ENCODE measurements around the gene OLFM1.

Gene OLFM1

GRCh38 chr9:135103001-135103446 lies 15.6 kb downstream of the OLFM1 start:
- Histone ChIP-seq H3K9ac (no peak overlapping the region), H3K36me3 (ENCODE audit: insufficient read depth) (no peaks in the 10 kb centered on the region), H3K4me3 (IDR thresholded peaks at IDR 0.05; ENCODE audit: insufficient read depth, low read depth, low read length) (no peak overlapping the region), H4K20me1 (ENCODE audit: insufficient read depth) (no peaks in the 10 kb centered on the region), H2AFZ (ENCODE audit: low read depth) (no peak overlapping the region), H3K79me2 (ENCODE audit: insufficient read depth, low read depth) (no peaks in the 10 kb centered on the region), H3K4me1 (ENCODE audit: low read depth, poor library complexity, severe bottlenecking) (no peaks in the 10 kb centered on the region), H3K27me3 (ENCODE audit: insufficient read depth, low read depth) (peaks cover 25% of the 10 kb centered on the region; the same call in 1 of the 2 replicates), H3K27ac (no peak overlapping the region), H3K4me2 (no peak overlapping the region)
- no peak for TF ChIP-seq CTCF (conservative IDR thresholded peaks at IDR 0.05; ENCODE audit: low read depth, low read length)

DNA sequence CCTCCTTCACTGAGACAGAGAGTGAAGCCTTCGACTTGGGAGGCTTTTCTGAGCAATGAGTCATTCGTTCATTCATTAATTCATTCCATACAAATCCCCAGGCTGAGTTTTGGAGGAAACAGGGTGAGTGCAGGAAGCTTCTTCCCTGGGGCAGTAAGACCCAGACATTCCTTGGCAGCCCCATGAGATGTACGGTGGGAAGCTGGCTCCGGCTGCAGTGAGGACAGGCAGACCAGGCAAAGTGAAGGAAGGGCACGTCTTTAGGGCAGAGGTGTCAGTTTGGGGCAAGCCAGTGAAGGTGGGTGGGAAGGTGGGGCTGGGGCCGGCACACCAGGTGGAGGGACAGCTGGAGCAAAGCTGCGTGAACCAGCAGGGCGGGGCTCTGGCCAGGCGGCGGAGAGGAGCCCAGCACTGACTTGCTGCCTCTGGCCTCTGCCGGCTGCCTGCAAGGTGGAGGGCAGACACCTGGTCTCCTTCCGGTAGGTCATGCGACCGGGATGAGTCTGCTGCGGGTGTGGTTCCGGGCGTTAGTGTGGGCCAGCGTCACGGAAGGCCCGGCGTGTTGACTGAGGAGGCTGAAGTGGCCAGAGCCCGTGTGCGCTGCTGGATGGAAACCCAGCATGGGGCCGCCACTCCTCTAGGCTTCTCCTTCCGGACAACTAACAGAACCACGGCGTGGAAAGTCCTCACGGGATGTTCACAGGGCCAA lies 16.6 kb downstream of the OLFM1 start:
- TF ChIP-seq CTCF (conservative IDR thresholded peaks at IDR 0.05; ENCODE audit: low read depth, low read length), result no peak
- no peaks in the 10 kb centered on the region for H3K79me2 ChIP-seq (ENCODE audit: insufficient read depth, low read depth)
- H2AFZ ChIP-seq (ENCODE audit: low read depth), result no peak overlapping the region
- H3K4me1 ChIP-seq (ENCODE audit: low read depth, poor library complexity, severe bottlenecking), result no peaks in the 10 kb centered on the region
- H3K36me3 ChIP-seq (ENCODE audit: insufficient read depth), result no peaks in the 10 kb centered on the region
- no peak overlapping the region for H3K27ac ChIP-seq
- H3K9ac ChIP-seq, result no peak overlapping the region
- no peak overlapping the region for H3K4me3 ChIP-seq (IDR thresholded peaks at IDR 0.05; ENCODE audit: insufficient read depth, low read depth, low read length)
- no peak overlapping the region for H3K4me2 ChIP-seq
- H4K20me1 ChIP-seq (ENCODE audit: insufficient read depth), result no peaks in the 10 kb centered on the region
- H3K27me3 ChIP-seq (ENCODE audit: insufficient read depth, low read depth), result peaks cover 33% of the 10 kb centered on the region; the same call in 1 of the 2 replicates

DNA sequence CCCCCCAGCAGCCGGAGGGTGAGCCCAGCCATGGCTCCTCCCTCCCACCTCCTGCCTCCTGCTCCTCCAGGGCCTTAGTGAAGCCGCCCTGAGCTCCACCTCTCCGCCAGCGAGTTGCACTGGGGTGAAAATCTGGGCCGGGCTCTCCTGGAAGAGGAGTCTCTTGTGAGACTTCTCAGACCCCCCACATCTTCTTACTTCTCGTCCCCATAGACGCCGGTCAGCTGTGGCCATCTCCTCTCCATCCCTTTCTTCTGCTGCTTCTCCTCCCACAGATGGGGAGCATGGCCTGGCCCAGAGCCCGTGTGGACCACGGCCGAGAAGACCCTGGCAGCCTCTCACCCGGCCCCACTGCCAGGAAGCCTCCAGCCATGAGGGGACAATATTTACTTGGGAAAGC lies 17.3 kb downstream of the OLFM1 start:
- Histone ChIP-seq H3K27me3 (ENCODE audit: insufficient read depth, low read depth) (peaks cover 39% of the 10 kb centered on the region; the same call in 1 of the 2 replicates), H3K4me3 (IDR thresholded peaks at IDR 0.05; ENCODE audit: insufficient read depth, low read depth, low read length) (no peak overlapping the region), H4K20me1 (ENCODE audit: insufficient read depth) (no peaks in the 10 kb centered on the region), H3K27ac (no peak overlapping the region), H3K4me2 (no peak overlapping the region), H3K9ac (no peak overlapping the region), H2AFZ (ENCODE audit: low read depth) (no peak overlapping the region), H3K36me3 (ENCODE audit: insufficient read depth) (no peaks in the 10 kb centered on the region), H3K79me2 (ENCODE audit: insufficient read depth, low read depth) (no peaks in the 10 kb centered on the region), H3K4me1 (ENCODE audit: low read depth, poor library complexity, severe bottlenecking) (no peaks in the 10 kb centered on the region)
- TF ChIP-seq CTCF (conservative IDR thresholded peaks at IDR 0.05; ENCODE audit: low read depth, low read length), result no peak

GRCh38 chr9:135105211-135105745 lies 17.8 kb downstream of the OLFM1 start:
- Histone ChIP-seq H3K4me2 (no peak overlapping the region), H3K9ac (no peak overlapping the region), H3K27me3 (ENCODE audit: insufficient read depth, low read depth) (peaks cover 41% of the 10 kb centered on the region; the same call in 1 of the 2 replicates), H3K27ac (no peak overlapping the region), H3K79me2 (ENCODE audit: insufficient read depth, low read depth) (no peaks in the 10 kb centered on the region), H2AFZ (ENCODE audit: low read depth) (no peak overlapping the region), H3K4me1 (ENCODE audit: low read depth, poor library complexity, severe bottlenecking) (no peaks in the 10 kb centered on the region), H3K36me3 (ENCODE audit: insufficient read depth) (no peaks in the 10 kb centered on the region), H4K20me1 (ENCODE audit: insufficient read depth) (no peaks in the 10 kb centered on the region), H3K4me3 (IDR thresholded peaks at IDR 0.05; ENCODE audit: insufficient read depth, low read depth, low read length) (no peak overlapping the region)
- no peak for TF ChIP-seq CTCF (conservative IDR thresholded peaks at IDR 0.05; ENCODE audit: low read depth, low read length)

All from KMS-11 (cell line).